WERI-Rb-1 (cell line): ENCODE results near the gene CALHM6.

ENCODE experiments used
- DNase-seq: peaks from one replicate; pipeline ENCODE4 v3.0.0-alpha.2; 2020
- H3K27ac ChIP-seq: fragments of 250-450 bp; sonication (Bioruptor Pico); 2 replicates; pipeline ENCODE4 v1.5.1; 2020; ENCODE audit warnings: mild to moderate bottlenecking, moderate library complexity
- H3K27me3 ChIP-seq: fragments of 250-450 bp; sonication (Bioruptor Pico); 2 replicates; pipeline ENCODE4 v1.5.1; 2021; ENCODE audit warnings: mild to moderate bottlenecking, low read depth, moderate library complexity; ENCODE audit not compliant: insufficient read depth, severe bottlenecking
- H3K36me3 ChIP-seq: fragments of 250-450 bp; sonication (Bioruptor Pico); 2 replicates; pipeline ENCODE4 v1.5.1; 2020; ENCODE audit warnings: mild to moderate bottlenecking, moderate library complexity
- H3K4me3 ChIP-seq: 2 replicates; pipeline ENCODE4 v1.5.1; 2011; ENCODE audit warnings: low read depth, mild to moderate bottlenecking, control low read depth, low read length
- H3K9me3 ChIP-seq: fragments of 250-450 bp; sonication (Bioruptor Pico); 2 replicates; pipeline ENCODE4 v1.5.1; 2021; ENCODE audit warnings: mild to moderate bottlenecking, moderate library complexity; ENCODE audit not compliant: severe bottlenecking
- CTCF ChIP-seq: IDR thresholded peaks from 2 replicates; pipeline ENCODE4 v1.5.1; 2011; ENCODE audit warnings: low read depth, mild to moderate bottlenecking, control low read depth, inconsistent platforms, low read length

Gene CALHM6

GRCh38 chr6:116431964-116432595, 29.1 kb upstream of the CALHM6 start:
- no peak for TF ChIP-seq CTCF
- DNase-seq, result no peak
- Histone ChIP-seq H3K36me3 (no peaks in the 10 kb centered on the region), H3K4me3 (no peak overlapping the region), H3K27ac (no peak overlapping the region), H3K27me3 (no peaks in the 10 kb centered on the region), H3K9me3 (no peaks in the 10 kb centered on the region)

DNA sequence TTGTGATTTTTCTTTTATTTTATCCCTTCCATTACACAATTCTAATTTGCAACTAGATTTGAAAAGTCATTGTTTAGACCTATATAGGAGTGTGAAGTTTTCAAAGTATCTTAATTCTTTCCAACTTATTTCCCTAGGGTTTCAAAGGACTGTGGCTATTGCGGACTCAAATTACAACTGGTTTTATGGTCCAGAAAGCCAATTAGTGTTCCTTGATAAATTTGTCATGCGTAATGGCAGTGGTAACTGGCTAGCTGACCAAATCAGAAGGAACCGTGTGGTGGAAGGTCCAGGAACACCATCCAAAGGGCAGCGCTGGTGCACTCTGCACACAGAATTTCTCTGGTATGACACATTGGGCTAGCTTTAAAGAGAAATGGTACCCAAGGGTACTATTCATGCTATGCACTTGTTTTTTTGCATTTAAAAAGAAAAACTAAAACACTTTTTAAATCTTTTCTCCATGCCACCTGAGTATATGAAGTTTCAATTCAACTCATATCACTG, 27.9 kb upstream of the CALHM6 start:
- TF ChIP-seq CTCF, result no peak
- H3K4me3 ChIP-seq, result no peak overlapping the region
- no peak for DNase-seq
- H3K9me3 ChIP-seq, result no peaks in the 10 kb centered on the region
- H3K36me3 ChIP-seq, result no peaks in the 10 kb centered on the region
- H3K27ac ChIP-seq, result no peak overlapping the region
- no peaks in the 10 kb centered on the region for H3K27me3 ChIP-seq

DNA sequence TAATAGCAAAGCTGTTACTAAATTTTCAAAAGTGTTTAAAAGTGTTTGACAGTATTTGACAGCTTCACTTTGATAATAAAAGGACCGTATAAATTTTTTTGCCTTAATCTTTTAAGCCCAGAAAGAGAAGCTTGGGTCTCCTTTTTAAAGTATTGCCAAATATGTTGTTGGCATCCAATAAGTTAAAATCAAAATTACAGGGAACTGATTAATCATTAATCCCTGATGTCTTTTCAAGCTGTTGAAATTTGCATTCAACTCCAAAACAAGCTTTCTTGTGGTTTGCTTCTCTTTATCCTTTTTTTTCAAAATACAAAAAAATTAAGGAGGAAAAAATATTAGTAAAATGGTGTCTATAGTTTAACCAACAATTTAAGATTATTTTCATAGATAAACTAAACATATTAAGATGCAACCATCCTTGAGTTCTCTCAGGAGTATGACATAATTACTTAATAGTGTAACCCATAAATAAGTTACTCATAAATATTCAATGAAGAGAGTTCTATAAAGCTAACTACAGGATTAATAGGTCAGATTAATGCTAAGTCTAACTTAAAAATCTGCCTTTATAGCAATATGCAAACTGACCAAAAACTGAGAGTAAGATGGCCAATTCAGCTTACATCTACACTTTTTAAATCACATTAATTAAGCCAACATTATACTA, 27.0 kb upstream of the CALHM6 start:
- H3K27me3 ChIP-seq, result no peaks in the 10 kb centered on the region
- H3K9me3 ChIP-seq, result no peaks in the 10 kb centered on the region
- H3K27ac ChIP-seq, result no peak overlapping the region
- DNase-seq, result no peak
- no peaks in the 10 kb centered on the region for H3K36me3 ChIP-seq
- no peak for TF ChIP-seq CTCF
- no peak overlapping the region for H3K4me3 ChIP-seq

DNA sequence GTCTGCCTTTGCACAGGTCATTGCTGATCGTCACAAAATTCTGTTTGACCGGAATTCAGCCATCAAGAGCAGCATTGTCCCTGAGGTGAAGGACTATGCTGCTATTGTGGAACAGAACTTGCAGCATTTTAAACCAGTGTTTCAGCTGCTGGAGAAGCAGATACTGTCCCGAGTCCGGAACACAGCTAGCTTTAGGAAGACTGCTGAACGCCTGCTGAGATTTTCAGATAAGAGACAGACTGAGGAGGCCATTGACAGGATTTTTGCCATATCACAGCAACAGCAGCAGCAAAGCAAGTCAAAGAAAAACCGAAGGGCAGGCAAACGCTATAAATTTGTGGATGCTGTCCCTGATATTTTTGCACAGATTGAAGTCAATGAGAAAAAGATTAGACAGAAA, 24.6 kb upstream of the CALHM6 start:
- Histone ChIP-seq H3K27me3 (no peaks in the 10 kb centered on the region), H3K36me3 (no peaks in the 10 kb centered on the region), H3K4me3 (no peak overlapping the region), H3K27ac (no peak overlapping the region), H3K9me3 (no peaks in the 10 kb centered on the region)
- TF ChIP-seq CTCF, result no peak
- no peak for DNase-seq

DNA sequence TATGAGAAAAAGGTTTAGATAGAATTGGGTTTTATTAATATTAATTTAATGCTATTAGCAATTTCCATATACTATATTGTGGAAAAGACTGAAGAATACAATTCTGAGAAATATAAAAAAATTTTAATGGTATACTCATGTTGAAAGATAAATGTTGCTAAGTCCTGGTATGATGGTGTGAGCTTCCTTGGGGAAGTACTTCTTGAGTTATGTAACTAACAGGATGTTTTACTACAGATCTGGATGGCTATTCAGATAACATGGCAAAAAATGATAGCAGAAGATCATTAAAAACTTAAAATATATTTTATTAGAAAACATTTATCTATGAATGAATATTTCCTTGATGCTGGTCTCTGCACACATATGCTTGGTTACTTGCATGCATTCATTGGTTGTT, 23.5 kb upstream of the CALHM6 start:
- H3K27ac ChIP-seq, result no peak overlapping the region
- no peak for DNase-seq
- H3K27me3 ChIP-seq, result no peaks in the 10 kb centered on the region
- H3K9me3 ChIP-seq, result no peaks in the 10 kb centered on the region
- H3K4me3 ChIP-seq, result no peak overlapping the region
- no peak for TF ChIP-seq CTCF
- H3K36me3 ChIP-seq, result no peaks in the 10 kb centered on the region
